GM18867 (cell line): ENCODE measurements around the gene ANKRD42.
A peak's percentile ranks its signal among the peaks of the same experiment; 100 is the strongest.
"Not testable (repeated sequence)": the region's sequence is repeated elsewhere in the genome, so short reads cannot be mapped to it uniquely, and the experiment has no call there.

ENCODE experiments used
- ATAC-seq: cut with Tn5 transposase; IDR thresholded peaks from one replicate; pipeline ENCODE4 v1.9.1; 2021; ENCODE audit warnings: mild to moderate bottlenecking, moderate library complexity; ENCODE audit not compliant: unreplicated experiment

ANKRD42 gene

GRCh38 chr11:83238111-83238510 lies 44.6 kb downstream of the ANKRD42 start:
- ATAC-seq = no peak

- peak; percentile 84 for ATAC-seq
Observed at GRCh38 chr11:83241291-83241946, 47.9 kb downstream of the ANKRD42 start.

- peak; percentile 30 for ATAC-seq
Observed at GRCh38 chr11:83249445-83249844, 55.9 kb downstream of the ANKRD42 start.

- peak; percentile 87 for ATAC-seq
Observed at GRCh38 chr11:83249972-83250593, 56.6 kb downstream of the ANKRD42 start.

GRCh38 chr11:83252266-83252665 lies 58.8 kb downstream of the ANKRD42 start:
- ATAC-seq = no peak

GRCh38 chr11:83252941-83253340 lies 59.4 kb downstream of the ANKRD42 start:
- no peak for ATAC-seq

GRCh38 chr11:83255366-83255765 lies 61.9 kb downstream of the ANKRD42 start:
- no peak for ATAC-seq

- no peak for ATAC-seq
Observed at GRCh38 chr11:83256602-83257340, 63.3 kb downstream of the ANKRD42 start.

- ATAC-seq = no peak
Observed at GRCh38 chr11:83257761-83258168, 64.3 kb downstream of the ANKRD42 start.

GRCh38 chr11:83259559-83259958 lies 66.0 kb downstream of the ANKRD42 start:
- ATAC-seq = no peak

GRCh38 chr11:83265331-83265730 lies 71.8 kb downstream of the ANKRD42 start:
- ATAC-seq = no peak

GRCh38 chr11:83269080-83269479 lies 75.6 kb downstream of the ANKRD42 start:
- not testable (repeated sequence) for ATAC-seq

- ATAC-seq = not testable (repeated sequence)
Observed at GRCh38 chr11:83271734-83272133, 78.2 kb downstream of the ANKRD42 start.

GRCh38 chr11:83272627-83273026 lies 79.1 kb downstream of the ANKRD42 start:
- ATAC-seq = no peak

GRCh38 chr11:83275888-83276641 lies 82.6 kb downstream of the ANKRD42 start:
- ATAC-seq = no peak

- ATAC-seq = no peak
Observed at GRCh38 chr11:83278351-83278750, 84.8 kb downstream of the ANKRD42 start.

GRCh38 chr11:83280256-83280655 lies 86.7 kb downstream of the ANKRD42 start:
- no peak for ATAC-seq

- no peak for ATAC-seq
Observed at GRCh38 chr11:83282084-83282716, 88.7 kb downstream of the ANKRD42 start.

- no peak for ATAC-seq
Observed at GRCh38 chr11:83284501-83285150, 91.1 kb downstream of the ANKRD42 start.

- ATAC-seq = peak; percentile 48
Observed at GRCh38 chr11:83285151-83285770, 91.7 kb downstream of the ANKRD42 start.
